Measurements from ENCODE around the gene SLC35F6. TPM values are rescaled to one million over a fixed set of nuclear protein-coding genes. Genes with fewer than 3 reads are reported as not detected.

Gene SLC35F6, protein sequence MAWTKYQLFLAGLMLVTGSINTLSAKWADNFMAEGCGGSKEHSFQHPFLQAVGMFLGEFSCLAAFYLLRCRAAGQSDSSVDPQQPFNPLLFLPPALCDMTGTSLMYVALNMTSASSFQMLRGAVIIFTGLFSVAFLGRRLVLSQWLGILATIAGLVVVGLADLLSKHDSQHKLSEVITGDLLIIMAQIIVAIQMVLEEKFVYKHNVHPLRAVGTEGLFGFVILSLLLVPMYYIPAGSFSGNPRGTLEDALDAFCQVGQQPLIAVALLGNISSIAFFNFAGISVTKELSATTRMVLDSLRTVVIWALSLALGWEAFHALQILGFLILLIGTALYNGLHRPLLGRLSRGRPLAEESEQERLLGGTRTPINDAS
- 61.0 and 69.8 TPM in 2 replicates for total RNA-seq

DNA sequence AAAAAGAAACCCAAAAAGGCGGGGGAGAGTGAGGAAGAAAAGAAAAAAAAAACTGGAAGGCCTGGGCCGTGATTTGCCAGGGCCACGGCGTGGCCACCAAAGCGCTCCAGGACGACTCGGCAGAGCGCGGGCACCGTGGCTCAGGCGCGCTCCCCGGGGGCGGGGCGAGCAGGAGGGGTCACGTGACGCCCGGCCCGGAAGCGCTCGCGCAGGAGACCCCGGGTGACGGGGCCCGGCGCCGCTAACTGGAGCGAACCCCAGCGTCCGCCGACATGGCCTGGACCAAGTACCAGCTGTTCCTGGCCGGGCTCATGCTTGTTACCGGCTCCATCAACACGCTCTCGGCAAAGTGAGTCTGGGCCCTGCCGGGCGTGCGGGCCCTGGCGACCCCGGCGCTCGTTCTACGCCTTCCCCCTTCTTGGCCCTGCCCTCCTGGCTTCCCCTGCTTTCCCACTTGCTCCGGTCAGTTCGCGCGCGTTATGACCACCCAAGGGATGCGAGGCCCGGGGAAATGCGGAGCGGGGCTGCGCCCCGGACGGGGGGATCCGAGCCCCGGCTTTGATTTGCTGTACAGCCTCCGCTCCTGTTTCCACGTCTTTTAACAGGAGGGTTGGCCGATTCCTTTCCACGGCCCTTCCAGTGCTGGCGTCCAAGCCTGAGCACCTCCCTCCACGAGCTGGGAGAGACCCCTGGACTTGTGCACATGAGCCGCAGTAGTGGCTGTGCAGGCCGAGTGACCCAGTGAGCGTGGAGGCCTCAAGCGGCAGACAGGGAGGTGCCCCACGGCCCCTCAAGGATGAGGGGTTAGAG is at the start of gene SLC35F6:
Gene SLC35F6 (plus strand): TSS at position 207 of the 810 bp plus-strand sequence. CDS start 66 bp downstream, at position 273.

DNA sequence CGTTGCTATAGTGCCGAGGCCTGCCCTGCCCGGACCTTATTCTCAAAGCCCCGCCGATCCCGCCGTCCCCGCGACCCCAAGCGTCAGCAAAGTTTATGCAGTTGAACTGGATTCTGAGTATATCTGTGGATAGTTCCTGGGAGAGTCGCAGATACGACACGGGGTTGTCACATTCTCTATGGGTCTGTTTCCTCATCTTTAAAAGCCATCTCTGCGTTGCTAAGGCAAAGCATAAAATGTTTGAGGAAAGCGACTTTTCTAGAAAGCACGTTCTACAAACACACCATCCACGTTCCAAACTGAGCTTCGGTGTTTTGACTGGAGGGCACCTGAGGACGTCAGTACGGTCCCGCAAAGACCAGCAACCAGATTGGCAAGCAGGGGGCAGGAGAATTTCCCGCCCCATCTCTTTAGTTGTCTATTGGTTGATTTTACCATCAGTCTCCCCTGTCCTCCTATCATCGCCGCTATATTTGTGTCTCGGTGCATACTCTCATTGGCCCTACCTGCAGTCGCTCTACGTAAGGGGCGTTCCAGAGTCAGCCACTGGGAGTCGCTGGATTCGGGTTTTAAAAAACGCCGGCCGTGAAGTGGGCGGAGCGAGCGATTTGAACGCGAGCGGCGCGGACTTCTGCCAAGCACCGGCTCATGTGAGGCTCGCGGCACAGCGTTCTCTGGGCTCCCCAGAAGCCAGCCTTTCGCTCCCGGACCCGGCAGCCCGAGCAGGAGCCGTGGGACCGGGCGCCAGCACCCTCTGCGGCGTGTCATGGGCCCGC is 21.5 kb downstream of the SLC35F6 start, which contains the start of gene CENPA:
Gene CENPA (plus strand): TSS at position 626 of the 776 bp plus-strand sequence. CDS start 141 bp downstream, at position 767.

Other genes starting within 250 kb of the SLC35F6 start
- gene CIB4, start 122.9 kb upstream of the SLC35F6 start, total RNA-seq: not detected in 2 replicates
- gene KCNK3, start 71.6 kb upstream of the SLC35F6 start, total RNA-seq: under 0.01 TPM in 1 of 2 replicates, not detected in the other
- gene CENPA, start 21.8 kb downstream of the SLC35F6 start, total RNA-seq: 14.7 and 16.0 TPM in 2 replicates
- gene DPYSL5, start 83.8 kb downstream of the SLC35F6 start, total RNA-seq: not detected in 2 replicates
- gene MAPRE3, start 206.4 kb downstream of the SLC35F6 start, total RNA-seq: 2.6 and 4.3 TPM in 2 replicates